NCI-H446 treated with DMSO at 0.1 percent for 48 hours (cell line): Measurements from ENCODE around the gene CENPX.

Experiments
- DNase-seq: peaks from one replicate; lab custom pipeline; 2025; lab: John Stamatoyannopoulos, UW

Gene CENPX

GRCh38 chr17:82012261-82012639 lies 10.4 kb downstream of the CENPX start:
- no peak for DNase-seq

GRCh38 chr17:82011617-82012187 lies 11.0 kb downstream of the CENPX start:
- DNase-seq: no peak

GRCh38 chr17:82010575-82011525 lies 11.8 kb downstream of the CENPX start:
- no peak for DNase-seq

- no peak for DNase-seq
Measured at GRCh38 chr17:82009413-82009812, 13.3 kb downstream of the CENPX start.

GRCh38 chr17:82008941-82009405 lies 13.7 kb downstream of the CENPX start:
- no peak for DNase-seq

- DNase-seq: no peak
Measured at GRCh38 chr17:82008258-82008940, 14.3 kb downstream of the CENPX start.

- DNase-seq: no peak
Measured at GRCh38 chr17:82007495-82008257, 15.0 kb downstream of the CENPX start.

- DNase-seq: no peak
Measured at GRCh38 chr17:82007228-82007494, 15.5 kb downstream of the CENPX start.

- DNase-seq: peak; percentile 21
Measured at GRCh38 chr17:82006468-82007227, 16.0 kb downstream of the CENPX start.

- no peak for DNase-seq
Measured at GRCh38 chr17:82005701-82006348, 16.9 kb downstream of the CENPX start.

- DNase-seq: no peak
Measured at GRCh38 chr17:82004517-82005455, 17.9 kb downstream of the CENPX start.

- DNase-seq: no peak
Measured at GRCh38 chr17:82003411-82004381, 19.0 kb downstream of the CENPX start.

- DNase-seq: no peak
Measured at GRCh38 chr17:82001571-82002056, 21.1 kb downstream of the CENPX start.

GRCh38 chr17:82000803-82001570 lies 21.7 kb downstream of the CENPX start:
- DNase-seq: no peak

- DNase-seq: no peak
Measured at GRCh38 chr17:81999976-82000802, 22.5 kb downstream of the CENPX start.

GRCh38 chr17:81999587-81999975 lies 23.1 kb downstream of the CENPX start:
- DNase-seq: no peak
